Endothelial cell of umbilical vein (primary cell): ENCODE results near the gene ZNF511. TPM values are rescaled to one million over a fixed set of nuclear protein-coding genes. Genes with fewer than 3 reads are reported as not detected.

Experiments used
- BruUV-seq: library from RNA; stranded (reverse); fragments of 400-500 nt; replicated peaks from 2 replicates; lab custom pipeline; 2021; lab: Mats Ljungman, UMichigan
- CTCF ChIA-PET: fragments of 300-600, 350-600 bp; sonication (Branson Sonifier 250); formaldehyde crosslinking; loops from one replicate; lab custom pipeline; 2021; ENCODE audit warnings: antibody characterized with exemption, inconsistent platforms; lab: Charles Lee
- POLR2A ChIA-PET: fragments of 300-600, 350-600 bp; sonication (Branson Sonifier 250); formaldehyde crosslinking; loops from one replicate; lab custom pipeline; 2021; ENCODE audit warnings: antibody characterized with exemption, inconsistent platforms; lab: Charles Lee
- DNase-seq: peaks from one replicate; pipeline ENCODE4 v3.0.0-alpha.2; 2011; ENCODE audit warnings: low read depth, low spot score
- FAIRE-seq: peaks from 2 replicates; lab custom pipeline; 2011; peaks lifted over from hg19 to GRCh38; lab: Jason Lieb, UNC
- H2AFZ ChIP-seq: 2 replicates; pipeline ENCODE4 v1.6.0; 2012; ENCODE audit warnings: low read depth, low read length, control low read depth, inconsistent platforms
- H3K27ac ChIP-seq: 2 replicates; pipeline ENCODE4 v1.5.1; 2011; ENCODE audit warnings: low read depth, mild to moderate bottlenecking, control low read depth, low read length, moderate library complexity; ENCODE audit not compliant: insufficient read depth
- H3K27me3 ChIP-seq, 2 experiments: 2 replicates each; pipeline versions ENCODE4 v1.6.0 to v1.6.1; 2011; ENCODE audit warnings: low read length in 2 of 2, mixed read lengths in 1 of 2; ENCODE audit not compliant: control insufficient read depth in 2 of 2, insufficient read depth in 2 of 2
- H3K36me3 ChIP-seq, 2 experiments: 2 replicates in 1 of 2; 3 replicates in 1 of 2; pipeline ENCODE4 v1.5.1; 2011; ENCODE audit warnings: low read length in 2 of 2, mild to moderate bottlenecking in 1 of 2, moderate library complexity in 1 of 2; ENCODE audit not compliant: control insufficient read depth in 2 of 2, insufficient read depth in 2 of 2; ENCODE audit errors: extremely low read depth in 1 of 2
- H3K4me1 ChIP-seq: 3 replicates; pipeline ENCODE4 v1.5.1; 2011; ENCODE audit warnings: mild to moderate bottlenecking, low read length; ENCODE audit not compliant: control insufficient read depth, insufficient read depth; ENCODE audit errors: extremely low read depth
- H3K4me2 ChIP-seq: 2 replicates; pipeline ENCODE4 v1.6.1; 2011; ENCODE audit warnings: low read length, control low read depth, mixed read lengths; ENCODE audit not compliant: insufficient read depth
- H3K4me3 ChIP-seq, 3 experiments: fragments of 200-600 bp in 1 of 3; sonication (generic), shearing (Covaris generic) in 1 of 3; replicated peaks in 1 of 3; 2 replicates each; pipeline ENCODE4 v1.5.1; 2011 to 2016; ENCODE audit warnings: control low read depth in 3 of 3, low read length in 3 of 3, mild to moderate bottlenecking in 2 of 3, inconsistent platforms in 1 of 3, low read depth in 1 of 3, moderate library complexity in 1 of 3; ENCODE audit not compliant: insufficient read depth in 1 of 3
- H3K79me2 ChIP-seq: 2 replicates; pipeline ENCODE4 v1.6.0; 2012; ENCODE audit warnings: low read length, inconsistent platforms; ENCODE audit not compliant: control insufficient read depth, insufficient read depth
- H3K9ac ChIP-seq: replicated peaks from 2 replicates; pipeline ENCODE3; 2011; ENCODE audit warnings: low read length, control low read depth; ENCODE audit not compliant: insufficient read depth; ENCODE audit errors: extremely low read depth
- H3K9me1 ChIP-seq: replicated peaks from 3 replicates; pipeline ENCODE4 v1.6.0; 2011; ENCODE audit warnings: mild to moderate bottlenecking, low read length; ENCODE audit not compliant: control insufficient read depth, insufficient read depth; ENCODE audit errors: extremely low read depth
- H3K9me3 ChIP-seq: replicated peaks from 2 replicates; pipeline ENCODE4 v1.5.1; 2012; ENCODE audit warnings: low read length, inconsistent platforms; ENCODE audit not compliant: control insufficient read depth, insufficient read depth
- H4K20me1 ChIP-seq: replicated peaks from 2 replicates; pipeline ENCODE3; 2011; ENCODE audit warnings: mild to moderate bottlenecking, low read length; ENCODE audit not compliant: control insufficient read depth, insufficient read depth; ENCODE audit errors: extremely low read depth
- EZH2 ChIP-seq: IDR thresholded peaks from 2 replicates; pipeline ENCODE4 v1.6.1; 2012; ENCODE audit warnings: borderline replicate concordance, low read depth, mild to moderate bottlenecking, moderate library complexity, low read length, inconsistent platforms; ENCODE audit not compliant: severe bottlenecking
- GATA2 ChIP-seq: IDR thresholded peaks from 2 replicates; pipeline ENCODE4 v1.7.0; 2011; ENCODE audit warnings: low read depth, mild to moderate bottlenecking, moderate library complexity, mixed read lengths, low read length; ENCODE audit not compliant: insufficient read length, insufficient read depth
- MYC ChIP-seq: IDR thresholded peaks from one replicate; pipeline ENCODE4 v1.6.1; 2011; ENCODE audit warnings: mild to moderate bottlenecking, low read depth, low read length
- dilution Hi-C: fragments of 300-500 bp; cut with MboI; formaldehyde crosslinking; loops from one replicate; pipeline ENCODE4 v1.15.0; 2019; ENCODE audit warnings: low sequenced_read_pairs; ENCODE audit not compliant: extremely low pct_ligation_motif_present
- intact Hi-C: fragments of 100-400 bp; cut with micrococcal nuclease; formaldehyde crosslinking; loops from one replicate; pipeline ENCODE4 v1.10.0; 2022
- polyA plus RNA-seq, 4 experiments: library from polyadenylated mRNA; depleted of rRNA in 3 of 4; stranded (reverse) in 3 of 4; unstranded in 1 of 4; fragments of >200 nt; gene quantifications; 2 replicates each; pipeline versions ENCODE4 v1.2.1 to v1.2.3, GENCODE V29; 2011 to 2012; ENCODE audit warnings: missing spikeins in 1 of 4
- total RNA-seq: library from RNA; stranded (reverse); gene quantifications from 2 replicates; pipeline ENCODE4 v1.2.3, GENCODE V29; 2021
- TF ChIP-seq, protein P1 (sequence below), 2 donors: IDR thresholded peaks; 1 replicate in 1 of 2; 2 replicates in 1 of 2; pipeline ENCODE4 v1.5.1; 2011; ENCODE audit warnings: low read length in 2 of 2, mild to moderate bottlenecking in 2 of 2, moderate library complexity in 2 of 2, control low read depth in 1 of 2, inconsistent platforms in 1 of 2, low read depth in 1 of 2; ENCODE audit not compliant: insufficient read depth in 1 of 2; ENCODE audit errors: extremely low read depth in 1 of 2

The ZNF511 gene
- total and polyA plus RNA-seq, 2 donors (not counting 3 experiments of a cell fraction or from before 2014, with no cell fraction given), result 25.6 to 37.9 TPM

DNA sequence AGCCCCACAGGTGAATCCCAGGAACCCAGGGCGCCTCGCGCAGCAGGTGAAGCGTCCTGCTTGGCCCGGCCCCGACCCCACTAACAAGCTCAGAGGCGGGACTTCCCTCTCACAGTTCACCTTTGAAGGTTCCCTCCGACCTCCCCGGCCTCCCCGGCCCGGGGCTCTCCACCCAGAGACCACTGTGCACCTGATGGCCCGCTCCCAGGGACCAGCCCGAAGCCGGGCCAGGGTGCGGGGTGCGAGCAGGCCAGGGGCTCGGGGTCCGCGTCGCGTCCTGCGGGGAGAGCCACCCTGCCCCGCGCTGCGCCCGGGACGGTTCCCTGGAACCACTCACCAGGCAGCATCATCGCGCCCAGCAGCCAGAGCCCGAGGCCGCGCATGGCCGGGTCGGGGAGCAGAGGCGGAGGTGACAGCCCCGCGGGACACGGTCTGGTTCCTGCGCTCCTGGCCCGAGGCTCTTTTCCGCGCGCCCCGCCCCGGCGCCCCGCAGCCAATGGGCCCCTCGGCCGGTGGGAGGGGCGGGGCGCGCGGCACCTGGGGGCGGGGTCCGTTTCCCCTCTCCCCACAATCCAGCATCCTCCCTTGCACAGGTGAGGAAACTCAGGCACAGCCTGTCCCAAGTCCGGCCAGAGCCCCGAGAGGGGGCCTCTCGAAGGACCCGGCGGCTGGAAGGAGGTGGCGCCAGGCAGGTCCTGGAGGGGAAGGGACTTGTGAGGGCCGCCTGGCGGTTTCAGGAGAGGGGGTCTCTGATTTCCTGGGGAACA is 32.1 kb upstream of the ZNF511 start, which contains the start of gene ADAM8:
Gene ADAM8 (minus strand): TSS at position 434 of the 767 bp plus-strand sequence. CDS start 51 bp downstream, at position 383.
- Histone ChIP-seq H3K79me2 (no peaks in the 10 kb centered on the region), H3K9ac (no peak within 1 kb of the TSS), H3K36me3 (peaks cover 0 to 10% of the 10 kb centered on the region in 2 experiments), H3K27me3 (peaks cover 5 to 10% of the 10 kb centered on the region in 2 experiments), H3K4me1 (no peaks in the 10 kb centered on the region), H4K20me1 (no peaks in the 10 kb centered on the region), H3K9me1 (no peaks in the 10 kb centered on the region), H3K4me2 (no peak within 1 kb of the TSS), H3K4me3 (no peak within 1 kb of the TSS), H3K27ac (no peak within 1 kb of the TSS), H3K9me3 (no peaks in the 10 kb centered on the region), H2AFZ (no peak within 1 kb of the TSS)
- FAIRE-seq (no peak), DNase-seq (no peak)
- intact Hi-C loops, result no loop called here
- TF ChIP-seq GATA2 (no peak), EZH2 (peak; percentile 71), MYC (no peak)
- TF ChIP-seq, protein P1, sequence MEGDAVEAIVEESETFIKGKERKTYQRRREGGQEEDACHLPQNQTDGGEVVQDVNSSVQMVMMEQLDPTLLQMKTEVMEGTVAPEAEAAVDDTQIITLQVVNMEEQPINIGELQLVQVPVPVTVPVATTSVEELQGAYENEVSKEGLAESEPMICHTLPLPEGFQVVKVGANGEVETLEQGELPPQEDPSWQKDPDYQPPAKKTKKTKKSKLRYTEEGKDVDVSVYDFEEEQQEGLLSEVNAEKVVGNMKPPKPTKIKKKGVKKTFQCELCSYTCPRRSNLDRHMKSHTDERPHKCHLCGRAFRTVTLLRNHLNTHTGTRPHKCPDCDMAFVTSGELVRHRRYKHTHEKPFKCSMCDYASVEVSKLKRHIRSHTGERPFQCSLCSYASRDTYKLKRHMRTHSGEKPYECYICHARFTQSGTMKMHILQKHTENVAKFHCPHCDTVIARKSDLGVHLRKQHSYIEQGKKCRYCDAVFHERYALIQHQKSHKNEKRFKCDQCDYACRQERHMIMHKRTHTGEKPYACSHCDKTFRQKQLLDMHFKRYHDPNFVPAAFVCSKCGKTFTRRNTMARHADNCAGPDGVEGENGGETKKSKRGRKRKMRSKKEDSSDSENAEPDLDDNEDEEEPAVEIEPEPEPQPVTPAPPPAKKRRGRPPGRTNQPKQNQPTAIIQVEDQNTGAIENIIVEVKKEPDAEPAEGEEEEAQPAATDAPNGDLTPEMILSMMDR (IDR thresholded peaks at IDR 0.05; ENCODE audit: extremely low read depth in 1 of 2, insufficient read depth in 1 of 2, low read depth in 1 of 2, low read length in 2 of 2), result no peak
- CTCF ChIA-PET, result no interaction called here
- POLR2A ChIA-PET, result no interaction called here
- BruUV-seq, result no TSS peak
- dilution Hi-C loops, result no loop called here
